ENCODE data around the gene GNG7. TPM values are rescaled to one million over a fixed set of nuclear protein-coding genes. Genes with fewer than 3 reads are reported as not detected.
"Not testable (repeated sequence)": the region's sequence is repeated elsewhere in the genome, so short reads cannot be mapped to it uniquely, and the experiment has no call there.

Gene GNG7
- total RNA-seq, 1 donor from 2014 or later = 1.7 TPM

DNA sequence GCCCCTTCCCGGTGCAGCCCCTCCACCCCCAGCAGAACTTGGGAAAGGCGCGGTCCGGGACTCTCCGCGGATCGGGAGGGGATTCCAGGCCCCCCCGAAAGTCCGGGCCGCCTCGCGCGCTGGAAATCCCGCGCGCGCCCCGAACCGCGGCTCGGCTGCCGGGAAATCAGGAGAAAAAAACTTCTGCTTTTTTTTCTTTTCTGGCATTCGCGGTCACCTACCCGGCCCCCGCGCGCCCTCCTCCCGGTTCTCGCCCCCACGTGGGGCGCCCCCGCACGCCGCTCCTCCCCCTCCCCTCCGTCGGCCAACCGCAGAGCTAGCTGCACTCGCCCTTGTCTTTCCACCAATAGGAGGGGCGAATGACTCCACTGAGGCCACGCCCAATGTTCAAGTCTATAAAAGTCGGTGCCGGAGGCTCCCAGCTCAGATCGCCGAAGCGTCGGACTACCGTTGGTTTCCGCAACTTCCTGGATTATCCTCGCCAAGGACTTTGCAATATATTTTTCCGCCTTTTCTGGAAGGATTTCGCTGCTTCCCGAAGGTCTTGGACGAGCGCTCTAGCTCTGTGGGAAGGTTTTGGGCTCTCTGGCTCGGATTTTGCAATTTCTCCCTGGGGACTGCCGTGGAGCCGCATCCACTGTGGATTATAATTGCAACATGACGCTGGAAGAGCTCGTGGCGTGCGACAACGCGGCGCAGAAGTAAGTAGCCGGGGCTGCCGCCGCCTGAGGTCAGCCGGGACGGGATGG is 226.6 kb downstream of the GNG7 start, which contains the start of gene GADD45B:
Gene GADD45B, plus strand, starts transcription at position 426 of the 749 bp plus-strand sequence. Its CDS starts 232 bp downstream, at position 658.
- peak; percentile 99 for DNase-seq (ENCODE audit: low spot score)

DNA sequence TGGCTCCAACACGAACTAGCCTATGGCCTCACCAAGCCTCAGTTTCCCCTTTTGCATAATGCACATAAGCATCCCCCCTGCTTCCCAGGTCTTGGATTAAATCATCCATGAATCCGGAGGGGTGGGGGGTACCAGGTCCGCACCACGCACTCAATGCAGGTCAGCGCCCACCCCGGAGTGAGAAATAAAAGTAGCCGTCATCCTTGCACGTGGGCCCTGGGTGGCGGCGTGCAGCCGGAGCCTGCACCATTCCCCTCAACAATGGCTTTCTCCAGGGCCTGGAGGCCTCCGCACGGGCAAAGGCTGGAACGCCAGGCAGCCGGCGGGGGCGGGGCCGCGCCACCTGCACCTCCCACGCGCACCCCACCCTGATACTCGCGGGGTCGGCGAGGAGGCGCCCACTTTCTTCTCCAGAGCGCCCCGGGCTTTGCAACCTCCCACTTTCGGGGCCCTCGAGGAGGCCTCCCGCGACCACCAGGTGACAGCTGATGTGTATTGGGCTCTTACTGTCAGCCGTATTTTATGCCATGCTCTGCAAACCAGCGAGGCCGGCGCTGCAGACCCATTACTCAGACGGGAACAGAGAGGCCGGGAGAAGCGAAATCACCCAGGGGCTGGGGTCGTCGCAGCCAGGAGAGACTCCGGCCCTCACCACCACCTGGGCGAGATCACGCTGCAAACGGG is 227.3 kb downstream of the GNG7 start:
- no peak for DNase-seq (ENCODE audit: low spot score)

GRCh38 chr19:2474232-2475017 is 228.1 kb downstream of the GNG7 start:
- peak; percentile 97 for DNase-seq (ENCODE audit: low spot score)

DNA sequence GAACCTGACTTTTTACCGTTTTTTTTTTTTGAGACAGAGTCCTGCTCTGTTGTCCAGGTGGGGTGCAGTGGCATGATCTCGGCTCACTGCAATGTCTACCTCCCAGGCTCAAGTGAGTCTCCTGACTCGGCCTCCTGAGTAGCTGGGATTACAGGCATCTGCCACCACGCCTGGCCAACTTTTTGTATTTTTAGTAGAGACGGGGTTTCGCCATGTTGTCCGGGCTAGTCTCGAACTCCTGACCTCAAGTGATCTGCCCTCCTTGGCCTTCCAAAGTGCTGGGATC is 232.6 kb downstream of the GNG7 start:
- not testable (repeated sequence) for DNase-seq (ENCODE audit: low spot score)

- DNase-seq (ENCODE audit: low spot score) = no peak
Measured at GRCh38 chr19:2469102-2469914, 233.2 kb downstream of the GNG7 start.

GRCh38 chr19:2468596-2468995 is 233.9 kb downstream of the GNG7 start:
- no peak for DNase-seq (ENCODE audit: low spot score)

DNA sequence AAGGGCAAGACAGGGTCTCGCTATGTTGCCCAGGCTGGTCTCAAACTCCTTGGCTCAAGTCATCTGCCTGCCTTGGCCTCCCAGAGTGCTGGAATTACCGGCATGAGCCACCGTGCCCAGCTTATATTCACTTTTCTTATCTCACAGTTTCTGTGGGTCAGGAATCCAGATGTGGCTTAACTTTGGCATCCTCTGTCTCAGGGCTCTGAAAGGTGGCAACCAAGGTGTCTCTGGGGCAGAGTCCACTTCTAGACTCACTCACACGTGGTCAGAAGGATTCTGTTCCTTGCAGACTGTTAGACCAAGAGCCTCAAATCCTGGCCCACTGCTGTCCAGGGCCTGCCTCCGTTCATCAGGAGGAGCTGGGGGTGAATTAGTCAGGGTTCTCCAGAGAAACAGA is 238.1 kb downstream of the GNG7 start:
- DNase-seq (ENCODE audit: low spot score) = no peak

GRCh38 chr19:2463694-2464093 is 238.8 kb downstream of the GNG7 start:
- not testable (repeated sequence) for DNase-seq (ENCODE audit: low spot score)

DNA sequence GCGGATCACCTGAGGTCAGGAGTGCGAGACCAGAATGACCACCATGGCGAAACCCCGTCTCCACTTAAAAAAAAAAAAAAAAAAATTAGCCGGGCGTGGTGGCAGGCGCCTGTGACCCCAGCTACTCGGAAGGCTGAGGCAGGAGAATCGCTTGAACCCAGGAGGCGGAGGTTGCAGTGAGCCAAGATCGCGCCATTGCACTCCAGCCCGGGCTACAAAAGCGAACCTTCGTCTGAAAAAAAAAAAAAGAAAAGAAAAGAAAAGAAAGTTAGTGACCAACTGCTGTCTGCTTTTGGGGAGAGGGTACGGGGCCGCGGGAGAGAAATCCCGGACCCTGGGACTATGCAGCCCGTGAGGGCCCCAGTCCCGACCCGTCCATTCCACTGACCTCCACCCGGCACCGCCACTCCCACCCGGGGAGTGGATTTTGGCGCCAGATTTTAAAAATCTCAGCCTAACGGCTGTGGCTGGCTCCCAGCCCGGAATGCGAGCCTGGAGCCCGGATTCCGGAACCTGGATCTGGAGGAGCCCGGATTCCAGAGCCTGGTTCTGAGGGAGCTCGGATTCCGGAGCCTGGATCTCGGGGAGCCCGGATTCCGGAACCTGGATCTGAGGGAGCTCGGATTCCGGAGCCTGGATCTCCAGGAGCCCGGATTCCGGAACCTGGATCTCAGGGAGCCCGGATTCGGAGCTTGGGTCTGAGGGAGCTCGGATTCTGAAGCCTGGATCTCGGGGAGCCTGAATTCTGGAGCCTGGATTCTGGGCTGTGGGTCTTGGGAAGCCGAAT is 239.7 kb downstream of the GNG7 start:
- DNase-seq (ENCODE audit: low spot score) = peak; percentile 92

DNA sequence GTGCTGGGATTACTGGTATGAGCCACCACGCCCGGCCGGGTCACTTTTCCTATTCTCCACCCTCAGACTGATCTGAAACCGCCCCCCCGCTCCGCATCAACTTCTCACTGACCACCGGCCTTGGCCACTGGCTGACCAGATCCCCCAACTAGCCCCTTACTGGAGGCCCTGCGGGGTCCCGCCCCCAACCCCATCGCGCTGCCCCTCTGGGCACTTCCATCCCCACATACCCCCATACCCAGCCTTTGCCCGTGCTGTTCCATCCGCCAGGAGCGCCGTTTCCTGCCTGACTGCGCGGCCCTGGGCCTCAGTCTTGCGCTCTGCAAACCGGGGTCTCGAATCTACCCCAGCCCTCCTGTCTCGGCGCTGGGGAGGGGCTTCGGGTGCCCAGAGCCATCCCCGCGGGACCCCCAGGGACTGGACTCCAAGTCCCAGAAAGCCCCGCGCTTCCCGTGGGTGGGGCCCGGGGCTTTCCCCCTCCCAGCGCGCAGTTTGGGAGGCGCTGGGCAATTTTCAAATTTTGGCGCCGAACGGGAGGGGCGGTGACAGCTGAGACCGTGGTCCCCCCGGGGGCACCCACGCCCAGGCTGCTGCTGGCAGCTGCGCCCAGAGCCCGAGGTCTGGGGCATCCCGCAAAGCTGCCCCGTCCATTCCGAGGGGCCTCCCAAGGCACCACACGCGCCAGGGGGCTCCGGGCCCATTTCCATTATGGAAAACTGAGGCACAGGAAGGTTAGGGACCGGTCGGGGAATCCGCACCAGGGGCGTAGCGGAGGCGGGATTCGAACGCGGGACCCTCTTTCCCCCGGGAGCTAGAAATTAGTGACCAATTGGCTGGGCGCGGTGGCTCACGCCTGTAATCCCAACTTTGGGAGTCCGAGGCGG is 240.5 kb downstream of the GNG7 start:
- no peak for DNase-seq (ENCODE audit: low spot score)

Small RNA genes within 50 kb of the gene (microRNA-seq; reads per million reads assigned to microRNA genes)
- not detected for gene MIR7850 (ENCODE audit: borderline number of aligned reads)

Other genes with a start within 250 kb of the GNG7 start
- 19.6 TPM for gene LMNB2, start 245.7 kb downstream of the GNG7 start, total RNA-seq
- 365 TPM for gene GADD45B, start 226.6 kb downstream of the GNG7 start, total RNA-seq
- gene DIRAS1, start 18.7 kb upstream of the GNG7 start, total RNA-seq = 1.1 TPM
- gene SLC39A3, start 37.3 kb upstream of the GNG7 start, total RNA-seq = 21.5 TPM
- 37.8 TPM for gene SGTA, start 80.6 kb upstream of the GNG7 start, total RNA-seq
- gene THOP1, start 82.8 kb upstream of the GNG7 start, total RNA-seq = 35.0 TPM
- 2.6 TPM for gene ZNF554, start 117.2 kb upstream of the GNG7 start, total RNA-seq
- gene ZNF555, start 138.8 kb upstream of the GNG7 start, total RNA-seq = 4.1 TPM
- gene ZNF556, start 164.6 kb upstream of the GNG7 start, total RNA-seq = not detected
- 1.6 TPM for gene ZNF57, start 198.2 kb upstream of the GNG7 start, total RNA-seq
- gene ZNF77, start 242.3 kb upstream of the GNG7 start, total RNA-seq = 3.1 TPM

Measured in mesenteric fat pad (tissue), 1 donor.